ENCODE data around the gene DMWD. TPM values are rescaled to one million over a fixed set of nuclear protein-coding genes. Genes with fewer than 3 reads are reported as not detected.
A peak's percentile ranks its signal among the peaks of the same experiment; 100 is the strongest.

Gene DMWD
- total and polyA plus RNA-seq, 2 of the 13 experiments (the other 11 are each of a cell fraction or from before 2014, with no cell fraction given), result 10.3 to 14.9 TPM

GRCh38 chr19:45770192-45771101 lies 22.2 kb downstream of the DMWD start (continued):
- TF ChIP-seq, protein P1, sequence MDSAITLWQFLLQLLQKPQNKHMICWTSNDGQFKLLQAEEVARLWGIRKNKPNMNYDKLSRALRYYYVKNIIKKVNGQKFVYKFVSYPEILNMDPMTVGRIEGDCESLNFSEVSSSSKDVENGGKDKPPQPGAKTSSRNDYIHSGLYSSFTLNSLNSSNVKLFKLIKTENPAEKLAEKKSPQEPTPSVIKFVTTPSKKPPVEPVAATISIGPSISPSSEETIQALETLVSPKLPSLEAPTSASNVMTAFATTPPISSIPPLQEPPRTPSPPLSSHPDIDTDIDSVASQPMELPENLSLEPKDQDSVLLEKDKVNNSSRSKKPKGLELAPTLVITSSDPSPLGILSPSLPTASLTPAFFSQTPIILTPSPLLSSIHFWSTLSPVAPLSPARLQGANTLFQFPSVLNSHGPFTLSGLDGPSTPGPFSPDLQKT (CRISPR knock-in tag; IDR thresholded peaks at IDR 0.05; ENCODE audit: borderline replicate concordance), result no peak
- TF ChIP-seq DNMT3B (CRISPR knock-in tag; conservative IDR thresholded peaks at IDR 0.05), result 0 out of 2 replicates have a peak, but pooled peaks have one; percentile 26
- TF ChIP-seq MZF1 (CRISPR knock-in tag; IDR thresholded peaks at IDR 0.05; ENCODE audit: borderline replicate concordance), result no peak
- no peak for TF ChIP-seq SOX6 (IDR thresholded peaks at IDR 0.05)
- peak; percentile 75 for TF ChIP-seq SOX6 (CRISPR knock-in tag; IDR thresholded peaks at IDR 0.05)
- TF ChIP-seq NR2C2 (CRISPR knock-in tag; IDR thresholded peaks at IDR 0.05; ENCODE audit: borderline replicate concordance), result peak; percentile 78
- TF ChIP-seq POLR2A (IDR thresholded peaks at IDR 0.05; ENCODE audit: insufficient read depth in 1 of 2, low read depth in 2 of 2, low read length in 2 of 2), result peak; percentile 38 to 76
- peak; percentile 40; the same call in 1 of the 2 replicates for TF ChIP-seq ZNF629 (CRISPR knock-in tag; conservative IDR thresholded peaks at IDR 0.05)
- TF ChIP-seq ZNF3 (CRISPR knock-in tag; IDR thresholded peaks at IDR 0.05), result no peak
- TF ChIP-seq ZNF362 (CRISPR knock-in tag; IDR thresholded peaks at IDR 0.05; ENCODE audit: borderline replicate concordance), result no peak
- peak; percentile 51; the same call in 1 of the 2 replicates for TF ChIP-seq ZNF800 (CRISPR knock-in tag; IDR thresholded peaks at IDR 0.05)
- TF ChIP-seq RBAK (CRISPR knock-in tag; IDR thresholded peaks at IDR 0.05), result peak; percentile 12; the same call in 1 of the 2 replicates
- TF ChIP-seq, protein P2, sequence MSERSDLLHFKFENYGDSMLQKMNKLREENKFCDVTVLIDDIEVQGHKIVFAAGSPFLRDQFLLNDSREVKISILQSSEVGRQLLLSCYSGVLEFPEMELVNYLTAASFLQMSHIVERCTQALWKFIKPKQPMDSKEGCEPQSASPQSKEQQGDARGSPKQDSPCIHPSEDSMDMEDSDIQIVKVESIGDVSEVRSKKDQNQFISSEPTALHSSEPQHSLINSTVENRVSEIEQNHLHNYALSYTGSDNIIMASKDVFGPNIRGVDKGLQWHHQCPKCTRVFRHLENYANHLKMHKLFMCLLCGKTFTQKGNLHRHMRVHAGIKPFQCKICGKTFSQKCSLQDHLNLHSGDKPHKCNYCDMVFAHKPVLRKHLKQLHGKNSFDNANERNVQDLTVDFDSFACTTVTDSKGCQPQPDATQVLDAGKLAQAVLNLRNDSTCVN (CRISPR knock-in tag; IDR thresholded peaks at IDR 0.05; ENCODE audit: borderline replicate concordance), result peak; percentile 68
- TF ChIP-seq ZBTB39 (CRISPR knock-in tag; IDR thresholded peaks at IDR 0.05), result 0 out of 2 replicates have a peak, but pooled peaks have one; percentile 23
- no peak for TF ChIP-seq CBX2 (IDR thresholded peaks at IDR 0.05; ENCODE audit: low read depth, low read length)
- TF ChIP-seq CBX2 (CRISPR knock-in tag; IDR thresholded peaks at IDR 0.05; ENCODE audit: low read depth), result no peak
- TF ChIP-seq NR2F6 (IDR thresholded peaks at IDR 0.05), result no peak
- peak; percentile 65 for TF ChIP-seq NR2F6 (CRISPR knock-in tag; IDR thresholded peaks at IDR 0.05)
- TF ChIP-seq NFE2 (CRISPR knock-in tag; IDR thresholded peaks at IDR 0.05), result 0 out of 2 replicates have a peak, but pooled peaks have one; percentile 10
- TF ChIP-seq ATM (IDR thresholded peaks at IDR 0.05; ENCODE audit: borderline replicate concordance), result no peak
- TF ChIP-seq GATAD1 (CRISPR knock-in tag; IDR thresholded peaks at IDR 0.05), result no peak; the same call in none of the 2 replicates
- TF ChIP-seq KAT8 (CRISPR knock-in tag; IDR thresholded peaks at IDR 0.05), result peak; percentile 59; the same call in 1 of the 2 replicates
- peak; percentile 85 for TF ChIP-seq ZNF337 (CRISPR knock-in tag; IDR thresholded peaks at IDR 0.05; ENCODE audit: borderline replicate concordance, low read depth)
- no peak; the same call in 1 of the 2 replicates for TF ChIP-seq SIN3B (IDR thresholded peaks at IDR 0.05; ENCODE audit: low read length)
